HG03565 (cell line): ENCODE results near the gene LRRC59.
"Not testable (repeated sequence)": the region's sequence is repeated elsewhere in the genome, so short reads cannot be mapped to it uniquely, and the experiment has no call there.

ENCODE experiments used
- ATAC-seq: cut with Tn5 transposase; IDR thresholded peaks from one replicate; pipeline ENCODE4 v1.9.1; 2021; ENCODE audit warnings: mild to moderate bottlenecking, moderate library complexity; ENCODE audit not compliant: unreplicated experiment

The LRRC59 gene

GRCh38 chr17:50348522-50349242 lies 48.6 kb downstream of the LRRC59 start:
- ATAC-seq = no peak

- ATAC-seq = no peak
Observed at GRCh38 chr17:50347894-50348291, 49.4 kb downstream of the LRRC59 start.

DNA sequence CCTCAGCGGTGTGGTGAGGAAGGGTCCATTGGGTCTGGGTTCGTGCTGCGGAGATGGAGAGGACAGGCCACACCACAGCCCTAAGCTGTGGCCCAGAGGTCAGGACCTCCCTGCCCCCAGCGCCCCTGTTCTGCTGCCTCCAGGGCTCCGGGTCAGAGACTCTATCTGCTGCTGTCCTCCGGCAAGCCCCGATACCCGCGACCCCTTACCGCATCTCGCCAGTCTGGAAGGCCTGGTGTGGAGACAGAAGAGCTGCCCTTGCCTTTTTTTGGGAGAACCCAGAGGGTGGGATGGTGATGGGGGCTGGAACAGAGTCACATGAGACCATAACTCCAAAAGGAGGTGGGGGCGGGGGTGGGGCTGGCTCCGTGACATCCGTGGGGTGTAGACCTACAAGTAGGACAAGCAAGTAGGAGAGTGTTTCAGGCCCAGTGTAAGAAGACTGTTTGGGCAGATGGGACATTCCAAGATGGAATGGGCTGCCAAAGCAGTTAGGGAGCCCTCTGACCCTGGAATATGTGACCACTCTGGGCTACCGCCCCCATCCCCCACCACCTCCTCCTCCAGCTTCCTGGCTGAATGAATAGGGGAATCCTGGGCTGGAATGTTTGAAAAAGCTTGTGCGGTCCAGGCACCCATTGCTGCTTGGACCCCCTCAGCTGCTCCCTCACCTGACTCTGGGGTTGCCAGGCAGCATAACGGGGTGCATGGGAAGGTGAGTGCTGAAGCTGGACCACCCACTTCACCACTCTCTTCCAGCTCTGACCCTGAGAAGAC lies 50.0 kb downstream of the LRRC59 start:
- ATAC-seq = no peak

GRCh38 chr17:50346313-50347116 lies 50.8 kb downstream of the LRRC59 start:
- peak; percentile 39 for ATAC-seq

GRCh38 chr17:50345432-50346312 lies 51.7 kb downstream of the LRRC59 start, which contains the start of gene XYLT2:
TSS of gene XYLT2 (plus strand) at chr17:50346126. CDS start at chr17:50346141, 15 bp downstream.
- ATAC-seq = peak; percentile 56

DNA sequence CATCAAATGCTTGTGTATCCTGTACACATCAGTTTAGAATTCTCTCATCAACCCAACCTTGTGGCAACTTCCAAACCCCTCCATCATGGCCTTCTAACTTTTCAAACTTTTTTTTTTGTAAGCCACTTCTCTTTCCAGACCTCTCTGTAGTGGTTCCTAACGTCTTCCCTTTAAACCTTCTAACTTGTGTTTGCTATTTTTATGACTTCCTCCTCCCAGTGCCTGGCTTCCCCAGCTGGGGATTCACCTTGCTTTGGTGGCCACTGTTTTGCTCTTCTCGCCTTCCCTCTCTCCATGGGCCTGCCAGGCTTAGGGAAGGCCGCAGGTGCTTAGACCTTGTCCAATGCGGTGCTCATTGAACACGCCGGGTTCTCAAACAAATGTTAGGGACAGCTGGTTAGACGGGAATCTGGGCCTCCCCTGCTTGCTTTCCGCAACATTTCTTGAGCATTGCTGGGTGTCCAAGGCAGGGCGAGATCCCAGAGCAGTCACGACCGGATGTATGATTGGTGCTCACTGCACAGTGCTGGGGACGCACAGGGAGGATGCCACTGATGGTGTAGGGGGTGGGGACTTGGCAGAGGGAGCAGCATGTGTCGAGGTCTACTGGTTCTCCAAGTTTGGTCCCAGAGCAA lies 52.5 kb downstream of the LRRC59 start:
- no peak for ATAC-seq

DNA sequence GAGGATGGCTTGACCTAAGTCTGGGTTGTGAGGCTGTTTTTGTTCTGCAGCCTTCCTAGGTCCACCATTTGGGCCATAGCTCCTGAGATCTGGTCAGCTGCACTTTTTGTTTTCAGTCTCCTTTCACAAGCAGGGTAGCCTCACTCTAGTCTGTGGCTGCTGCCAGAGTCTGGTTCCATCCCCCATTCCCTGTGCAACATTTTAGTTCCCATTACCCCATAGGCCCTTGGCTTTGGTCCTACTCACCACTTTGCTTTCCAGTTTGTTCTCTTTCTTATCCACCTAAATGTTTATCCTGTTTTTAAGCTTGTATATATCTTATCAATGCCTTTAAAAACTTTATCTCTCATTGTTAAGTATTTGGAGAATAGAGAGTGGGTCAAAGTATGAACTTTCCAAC lies 57.9 kb downstream of the LRRC59 start:
- no peak for ATAC-seq

- ATAC-seq = no peak
Observed at GRCh38 chr17:50338645-50339044, 58.7 kb downstream of the LRRC59 start.

DNA sequence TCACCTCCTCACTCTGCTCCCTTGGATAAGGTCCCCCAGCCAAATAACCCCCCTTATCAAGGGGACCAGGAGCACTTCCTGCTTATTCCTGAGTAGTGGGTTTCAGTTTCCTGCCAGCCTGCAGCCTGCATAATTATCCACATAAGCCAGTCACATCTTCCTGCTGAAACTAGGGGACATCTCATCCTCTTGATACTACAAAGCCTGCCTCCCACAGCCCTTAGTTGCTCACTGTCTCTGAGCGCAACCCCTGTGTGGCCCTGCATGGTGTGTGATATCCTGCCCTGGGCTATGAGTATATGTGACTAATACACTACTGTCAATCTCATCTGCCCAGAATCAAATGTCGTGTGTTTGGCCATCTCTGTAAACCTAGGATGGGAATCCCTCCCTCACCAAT lies 59.4 kb downstream of the LRRC59 start:
- ATAC-seq = no peak

DNA sequence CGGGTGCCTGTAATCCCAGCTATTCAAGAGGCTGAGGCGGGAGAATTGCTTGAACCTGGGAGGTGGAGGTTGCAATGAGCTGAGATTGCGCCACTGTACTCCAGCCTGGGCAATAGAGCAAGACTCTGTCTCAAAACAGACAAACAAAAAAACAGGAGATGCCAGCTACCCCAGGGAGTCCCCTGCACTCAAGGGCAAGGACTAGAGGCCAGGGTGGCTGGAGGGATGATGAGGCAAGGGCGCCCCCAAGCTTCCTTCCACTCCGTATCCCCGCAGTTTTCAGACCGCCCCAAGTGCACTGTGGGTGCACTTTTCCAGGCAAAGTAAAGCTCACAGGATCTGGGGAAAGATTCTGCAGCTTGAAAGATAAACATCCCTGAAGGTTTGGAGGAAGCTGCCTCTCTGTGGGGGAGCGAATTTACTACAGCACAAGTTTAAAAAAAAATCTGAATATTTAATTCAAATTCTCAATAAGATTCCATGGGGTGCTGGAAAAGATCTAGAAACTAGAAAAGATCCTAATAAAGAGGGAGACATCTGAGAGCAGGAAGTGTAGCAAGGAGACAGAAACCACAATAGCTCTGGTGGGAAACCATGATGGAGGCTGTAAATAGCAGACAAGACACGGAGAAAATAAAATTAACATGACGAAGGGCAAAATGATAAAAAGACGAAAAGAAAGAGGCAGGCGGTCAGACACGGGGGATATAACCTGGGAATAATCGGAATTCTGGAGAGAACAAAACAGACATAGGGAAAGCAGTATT lies 63.8 kb downstream of the LRRC59 start:
- ATAC-seq = not testable (repeated sequence)

GRCh38 chr17:50332196-50332595 lies 65.1 kb downstream of the LRRC59 start:
- no peak for ATAC-seq
